Stimulated activated CD4-positive, alpha-beta T cell treated with anti-CD3 and anti-CD28 coated beads, Interleukin-2, amount 100 ng/mL, for 24 hours (primary cell): ENCODE results near the gene SLC13A3.

Experiments used
- DNase-seq, 2 donors: peaks; one replicate each; pipeline ENCODE4 v3.0.0-alpha.2; 2020

The SLC13A3 gene

GRCh38 chr20:46651091-46651962, at the start of gene SLC13A3:
Gene SLC13A3, minus strand, starts transcription at chr20:46651459. Its CDS starts 38 bp downstream, at chr20:46651421.
- DNase-seq: no peak

GRCh38 chr20:46701057-46701456, 49.8 kb upstream of the SLC13A3 start:
- no peak for DNase-seq

- DNase-seq: no peak
These were observed 49.2 kb upstream of the SLC13A3 start for GRCh38 chr20:46700481-46700880.

GRCh38 chr20:46699651-46700359, 48.5 kb upstream of the SLC13A3 start:
- no peak for DNase-seq

- DNase-seq: no peak
These were observed 47.5 kb upstream of the SLC13A3 start for GRCh38 chr20:46698788-46699187.

GRCh38 chr20:46696791-46697279, 45.6 kb upstream of the SLC13A3 start:
- DNase-seq: no peak

GRCh38 chr20:46695892-46696291, 44.6 kb upstream of the SLC13A3 start:
- DNase-seq: no peak

- no peak for DNase-seq
These were observed 43.2 kb upstream of the SLC13A3 start for GRCh38 chr20:46694484-46694883.

- no peak for DNase-seq
These were observed 39.9 kb upstream of the SLC13A3 start for GRCh38 chr20:46691196-46691595.

- no peak for DNase-seq
These were observed 39.2 kb upstream of the SLC13A3 start for GRCh38 chr20:46690219-46691106.

GRCh38 chr20:46689754-46690085, 38.5 kb upstream of the SLC13A3 start:
- no peak for DNase-seq

- peak; percentile 97 for DNase-seq
These were observed 38.0 kb upstream of the SLC13A3 start, which contains the start of gene TP53RK for GRCh38 chr20:46689082-46689753. Gene TP53RK, minus strand, starts transcription at chr20:46689444. Its CDS starts 30 bp downstream, at chr20:46689414.

GRCh38 chr20:46688151-46689081, 37.2 kb upstream of the SLC13A3 start:
- DNase-seq: no peak

- DNase-seq: no peak
These were observed 32.9 kb upstream of the SLC13A3 start for GRCh38 chr20:46683939-46684750.

- no peak for DNase-seq
These were observed 32.3 kb upstream of the SLC13A3 start for GRCh38 chr20:46683668-46683938.

- no peak for DNase-seq
These were observed 31.9 kb upstream of the SLC13A3 start for GRCh38 chr20:46683011-46683667.

GRCh38 chr20:46682063-46682821, 31.0 kb upstream of the SLC13A3 start:
- no peak for DNase-seq

- DNase-seq: peak; percentile 73 to 79
These were observed 30.0 kb upstream of the SLC13A3 start for GRCh38 chr20:46681032-46681854.
